ENCODE data around the gene TSR2.

Gene TSR2, protein sequence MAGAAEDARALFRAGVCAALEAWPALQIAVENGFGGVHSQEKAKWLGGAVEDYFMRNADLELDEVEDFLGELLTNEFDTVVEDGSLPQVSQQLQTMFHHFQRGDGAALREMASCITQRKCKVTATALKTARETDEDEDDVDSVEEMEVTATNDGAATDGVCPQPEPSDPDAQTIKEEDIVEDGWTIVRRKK

DNA sequence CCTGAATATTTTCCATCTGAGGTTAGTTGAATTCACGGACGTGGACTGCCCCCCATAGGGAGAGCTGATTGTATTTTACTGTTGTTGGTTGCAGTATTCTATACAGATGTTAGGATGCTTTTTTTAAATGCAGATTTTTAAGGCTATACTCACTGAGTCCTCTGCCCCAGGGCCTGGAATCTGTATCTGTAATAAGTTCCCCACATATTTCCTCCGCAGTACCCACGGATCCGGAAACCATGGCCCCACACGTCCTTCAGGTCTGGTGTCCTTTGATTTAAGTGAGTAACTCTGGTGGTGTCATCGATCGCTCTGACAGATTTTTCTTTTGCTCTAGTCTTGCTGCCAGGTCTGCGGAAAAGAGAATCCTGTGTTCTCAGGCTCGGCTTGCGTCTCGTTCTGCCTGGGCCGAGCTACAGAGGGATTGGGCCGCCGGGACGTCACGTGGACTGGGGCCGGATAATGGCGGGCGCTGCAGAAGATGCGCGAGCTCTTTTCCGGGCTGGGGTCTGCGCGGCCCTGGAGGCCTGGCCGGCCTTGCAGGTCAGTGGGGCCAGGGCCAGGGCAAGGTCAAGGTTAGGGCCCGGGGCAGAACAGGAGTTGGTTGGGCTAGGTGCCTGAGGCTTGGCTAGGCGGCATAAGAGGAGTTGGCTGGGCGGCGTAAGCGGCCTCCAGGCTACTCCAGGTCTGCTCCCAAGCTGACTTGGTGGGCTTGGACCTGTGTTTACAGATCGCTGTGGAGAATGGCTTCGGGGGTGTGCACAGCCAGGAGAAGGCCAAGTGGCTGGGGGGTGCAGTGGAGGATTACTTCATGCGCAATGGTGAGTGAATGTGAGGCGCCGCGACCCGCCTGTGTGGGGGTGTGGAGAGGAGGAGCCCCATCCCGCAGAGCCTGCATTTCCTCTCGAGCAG lies at the start of gene TSR2:
Gene TSR2, plus strand, starts transcription at position 445 of the 912 bp plus-strand sequence. Its CDS starts 18 bp downstream, at position 463.
- no peak for TF ChIP-seq GATA1 (IDR thresholded peaks at IDR 0.05; ENCODE audit: low read depth, low read length)
- TF ChIP-seq POLR2A (IDR thresholded peaks at IDR 0.05; ENCODE audit: low read length), result peak; percentile 66

DNA sequence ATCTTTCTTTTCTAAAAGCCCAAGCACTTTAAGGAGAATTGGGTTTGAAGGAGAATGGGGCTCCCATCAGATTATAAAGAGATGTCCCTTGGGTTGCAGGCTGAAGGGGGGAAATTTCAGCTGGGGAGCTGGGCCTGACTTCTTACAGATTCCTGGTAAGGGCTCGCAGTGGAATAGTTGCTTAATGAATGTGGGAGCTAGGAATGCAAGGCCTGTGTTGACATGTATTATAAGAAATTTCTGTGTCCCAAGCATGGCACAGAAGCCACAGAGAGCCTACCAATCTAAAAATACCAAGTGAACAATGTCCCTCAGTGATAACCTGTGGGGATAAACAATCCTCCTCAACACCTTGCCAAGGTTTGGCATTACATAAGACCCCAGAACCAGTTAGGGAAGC lies 43.1 kb upstream of the TSR2 start:
- TF ChIP-seq POLR2A (IDR thresholded peaks at IDR 0.05; ENCODE audit: low read length), result no peak
- TF ChIP-seq GATA1 (IDR thresholded peaks at IDR 0.05; ENCODE audit: low read depth, low read length), result no peak
- no peak for DNase-seq

More for the DNA sequence above, at the start of gene TSR2:
- peak; percentile 86 for DNase-seq

DNA sequence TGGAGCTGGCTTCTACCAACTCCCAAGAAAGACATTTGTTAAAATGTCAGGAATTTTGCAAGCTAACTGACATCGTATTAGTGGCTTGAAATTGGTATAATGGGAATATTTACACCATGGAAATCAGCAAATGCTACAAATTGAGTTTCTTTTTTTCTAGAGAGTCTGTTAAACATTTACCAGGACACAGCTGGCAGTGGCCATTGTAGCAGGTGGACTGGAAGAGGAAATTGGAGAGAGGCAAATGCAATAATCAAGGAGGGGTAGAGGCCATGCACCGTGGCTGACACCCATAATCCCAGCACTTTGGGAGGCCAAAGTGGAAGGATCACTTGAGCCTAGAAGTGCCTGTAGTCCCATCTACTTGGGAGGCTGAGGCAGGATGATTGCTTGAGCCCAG lies 32.9 kb upstream of the TSR2 start:
- TF ChIP-seq POLR2A (IDR thresholded peaks at IDR 0.05; ENCODE audit: low read length) (no peak), GATA1 (IDR thresholded peaks at IDR 0.05; ENCODE audit: low read depth, low read length) (no peak)
- no peak for DNase-seq

DNA sequence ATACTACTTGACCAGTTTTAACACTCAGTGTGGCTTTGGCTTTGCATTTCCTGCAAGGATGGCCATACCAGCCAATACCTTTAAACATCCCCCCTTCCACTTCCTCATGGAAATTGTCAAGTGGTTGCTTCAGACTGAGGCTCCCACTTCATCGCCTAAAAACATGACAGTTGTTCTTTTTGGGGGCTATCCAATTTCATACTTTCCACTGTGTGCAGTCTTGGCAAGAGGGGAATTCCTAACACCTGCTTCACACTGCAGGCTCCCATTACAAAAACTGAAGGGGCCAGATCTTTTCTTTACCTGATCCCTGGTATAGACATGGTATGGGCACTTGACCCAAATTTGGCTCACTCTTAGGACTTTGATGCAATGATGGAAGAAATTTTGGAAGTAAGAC lies 28.5 kb upstream of the TSR2 start:
- no peak for DNase-seq
- TF ChIP-seq POLR2A (IDR thresholded peaks at IDR 0.05; ENCODE audit: low read length), result no peak
- no peak for TF ChIP-seq GATA1 (IDR thresholded peaks at IDR 0.05; ENCODE audit: low read depth, low read length)

DNA sequence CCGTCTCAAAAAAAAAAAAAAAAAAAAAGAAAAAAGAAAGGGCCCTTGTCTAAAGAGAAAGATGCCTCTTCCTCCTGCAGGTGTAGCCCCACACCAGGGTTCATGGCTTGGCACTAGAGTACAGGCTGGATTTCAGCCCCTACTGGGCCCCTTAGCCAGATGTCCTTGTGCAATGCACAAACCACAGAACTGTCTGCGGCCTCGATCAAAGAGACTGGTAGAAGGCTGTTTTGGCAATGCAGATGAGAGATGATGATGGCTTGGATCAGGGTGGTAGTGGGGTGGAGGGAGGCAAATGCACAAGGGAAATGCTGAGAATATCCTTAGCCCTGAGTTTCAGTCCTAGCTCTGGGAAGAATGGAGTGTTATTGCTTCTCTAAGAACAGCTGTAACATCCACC lies 26.5 kb upstream of the TSR2 start:
- no peak for TF ChIP-seq GATA1 (IDR thresholded peaks at IDR 0.05; ENCODE audit: low read depth, low read length)
- TF ChIP-seq POLR2A (IDR thresholded peaks at IDR 0.05; ENCODE audit: low read length), result no peak
- no peak for DNase-seq

DNA sequence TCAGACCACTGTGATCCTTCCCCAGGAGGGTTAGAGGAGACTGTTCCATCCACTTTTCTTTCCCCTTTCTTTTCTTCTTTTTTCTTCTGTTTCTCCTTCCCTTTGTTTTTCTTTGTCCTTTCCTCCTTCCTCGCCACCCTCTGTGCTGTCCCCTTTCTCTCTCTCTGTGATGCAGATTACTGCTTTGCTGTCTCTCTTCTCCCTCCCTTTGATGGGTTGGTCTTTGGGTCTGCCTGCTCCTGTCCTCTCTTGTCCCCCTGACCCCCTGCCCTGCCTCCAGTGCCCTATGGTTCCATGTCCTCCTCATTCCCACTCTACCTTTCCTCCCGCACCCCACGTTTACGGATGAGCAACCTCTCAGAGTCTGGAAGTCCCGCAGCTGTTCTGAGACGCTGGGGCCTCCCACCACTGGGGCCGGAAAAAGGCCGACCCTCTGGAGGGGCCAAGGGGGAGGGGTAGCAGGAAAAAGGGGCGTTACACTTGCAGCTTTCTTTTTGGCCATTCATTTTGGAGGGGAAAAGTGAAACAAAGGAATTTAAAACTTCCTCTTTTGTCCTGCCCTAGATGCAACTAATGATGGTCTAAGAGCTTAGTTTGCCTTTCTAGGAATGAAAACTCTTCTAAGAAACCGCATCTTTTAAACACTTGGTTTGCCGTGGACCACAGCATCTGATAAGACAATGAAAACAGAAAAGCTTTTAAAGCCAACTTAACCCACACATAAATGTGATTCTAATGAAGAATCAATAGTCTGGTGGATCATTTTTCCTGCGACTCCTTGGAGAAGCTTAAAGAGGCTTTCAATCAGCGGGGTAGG lies 24.5 kb upstream of the TSR2 start:
- no peak for DNase-seq
- no peak for TF ChIP-seq GATA1 (IDR thresholded peaks at IDR 0.05; ENCODE audit: low read depth, low read length)
- TF ChIP-seq POLR2A (IDR thresholded peaks at IDR 0.05; ENCODE audit: low read length), result no peak

DNA sequence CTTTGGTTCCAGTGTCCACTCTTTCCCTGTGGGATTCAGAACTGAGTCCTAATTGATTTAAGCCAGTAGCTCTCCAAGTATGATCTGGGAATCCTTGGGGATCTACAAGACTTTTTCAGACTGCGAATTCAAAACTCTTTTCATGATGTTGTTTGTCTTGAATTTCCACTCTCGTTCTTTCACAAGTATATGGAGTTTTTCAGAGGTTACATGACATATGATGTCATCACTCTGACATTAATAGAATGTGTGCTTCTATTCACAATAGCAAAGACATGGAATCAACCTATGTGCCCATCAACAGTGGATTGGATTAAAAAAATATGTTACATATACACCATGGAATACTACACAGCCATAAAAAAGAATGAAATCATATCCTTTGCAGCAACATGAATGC lies 23.2 kb upstream of the TSR2 start:
- TF ChIP-seq GATA1 (IDR thresholded peaks at IDR 0.05; ENCODE audit: low read depth, low read length) (no peak), POLR2A (IDR thresholded peaks at IDR 0.05; ENCODE audit: low read length) (no peak)
- DNase-seq, result no peak

DNA sequence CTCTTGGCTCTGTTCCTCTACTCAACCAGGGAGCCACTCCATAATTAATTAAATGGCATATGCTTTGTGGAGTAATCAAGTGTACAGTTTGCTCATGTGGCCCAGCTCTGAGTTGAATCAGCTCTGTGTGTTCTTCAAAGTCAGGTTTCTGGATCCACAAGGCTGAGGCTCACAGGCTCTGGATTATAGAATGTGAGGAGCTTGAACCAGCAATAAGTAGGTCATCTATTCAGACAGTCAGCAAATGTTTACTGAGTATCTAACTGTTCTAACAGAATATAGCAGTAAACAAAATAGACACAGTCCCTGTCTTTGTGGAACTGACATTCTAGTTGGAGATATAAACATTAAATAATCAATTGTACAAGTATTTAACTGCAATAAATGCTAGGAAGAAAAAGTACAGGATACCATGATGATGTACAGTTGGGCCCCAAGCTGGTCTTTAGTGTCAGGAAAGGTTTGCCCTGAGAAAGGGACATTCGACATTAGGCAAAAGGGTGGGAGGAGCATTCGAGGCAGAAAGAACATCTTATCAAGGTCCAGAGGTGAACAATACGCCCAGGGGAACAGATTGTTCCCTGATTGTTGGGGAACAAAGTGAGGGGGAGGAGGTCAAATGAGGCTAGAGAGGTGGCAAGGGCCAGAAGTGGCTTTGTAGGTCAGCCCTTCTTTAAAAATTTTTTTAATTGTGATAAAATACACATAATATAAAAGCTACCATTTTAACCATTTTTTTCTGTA lies 20.5 kb upstream of the TSR2 start:
- TF ChIP-seq GATA1 (IDR thresholded peaks at IDR 0.05; ENCODE audit: low read depth, low read length) (no peak), POLR2A (IDR thresholded peaks at IDR 0.05; ENCODE audit: low read length) (peak; percentile 33)
- peak in 1 of 2 experiments; percentile 2 for DNase-seq

DNA sequence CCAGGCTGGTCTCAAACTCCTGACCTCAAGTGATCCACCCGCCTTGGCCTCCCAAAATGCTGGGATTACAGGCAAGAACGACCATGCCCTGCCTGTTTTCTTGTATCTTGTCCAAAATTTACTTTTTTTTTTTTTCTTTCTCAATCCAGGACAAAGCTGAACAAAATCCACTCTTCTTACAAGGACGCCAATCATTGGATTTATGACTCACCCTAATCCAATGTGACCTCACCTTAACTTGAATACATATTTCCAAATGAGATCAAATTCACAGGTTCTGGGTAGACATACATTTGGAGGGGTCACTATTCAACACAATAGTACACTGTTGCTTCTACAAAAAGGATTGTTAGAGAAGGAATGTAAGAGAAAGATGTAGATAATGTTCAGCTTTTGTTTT lies 18.0 kb upstream of the TSR2 start:
- no peak for TF ChIP-seq GATA1 (IDR thresholded peaks at IDR 0.05; ENCODE audit: low read depth, low read length)
- no peak for TF ChIP-seq POLR2A (IDR thresholded peaks at IDR 0.05; ENCODE audit: low read length)
- no peak for DNase-seq

DNA sequence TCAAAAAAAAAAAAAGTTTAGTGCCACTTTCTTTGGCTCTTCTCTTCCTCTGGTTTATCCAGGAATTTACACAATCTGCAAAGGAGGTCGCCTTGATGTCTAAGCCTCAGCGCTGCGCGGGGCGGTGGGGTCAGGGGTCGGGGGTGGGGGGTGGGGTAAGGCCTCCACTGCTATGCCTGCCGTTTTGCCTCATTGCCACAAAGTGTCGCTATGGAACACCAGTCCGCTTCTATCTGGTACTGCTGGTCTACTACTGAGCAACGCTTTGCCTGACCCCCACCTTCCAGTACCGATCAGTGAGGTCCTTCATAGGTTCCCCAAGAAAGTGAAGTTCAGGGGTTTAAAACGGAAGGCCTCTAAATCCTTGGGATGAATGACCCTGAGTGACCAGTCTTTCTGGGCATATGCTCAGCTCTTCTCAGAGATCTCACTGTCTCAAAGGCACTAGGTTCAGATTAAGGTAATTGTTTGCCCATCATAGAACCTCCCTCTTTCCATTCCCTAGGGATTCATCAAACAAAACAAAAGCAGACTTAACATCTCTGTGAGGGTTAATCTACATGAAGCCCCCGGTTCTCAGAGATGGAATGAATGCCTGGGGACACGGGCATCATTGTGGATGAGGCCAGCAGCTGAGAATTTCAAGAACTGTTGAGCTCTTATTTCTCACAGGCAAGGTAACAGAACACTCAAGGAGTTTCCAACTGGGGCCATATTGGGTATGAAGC lies 16.9 kb upstream of the TSR2 start:
- TF ChIP-seq POLR2A (IDR thresholded peaks at IDR 0.05; ENCODE audit: low read length) (no peak), GATA1 (IDR thresholded peaks at IDR 0.05; ENCODE audit: low read depth, low read length) (no peak)

DNA sequence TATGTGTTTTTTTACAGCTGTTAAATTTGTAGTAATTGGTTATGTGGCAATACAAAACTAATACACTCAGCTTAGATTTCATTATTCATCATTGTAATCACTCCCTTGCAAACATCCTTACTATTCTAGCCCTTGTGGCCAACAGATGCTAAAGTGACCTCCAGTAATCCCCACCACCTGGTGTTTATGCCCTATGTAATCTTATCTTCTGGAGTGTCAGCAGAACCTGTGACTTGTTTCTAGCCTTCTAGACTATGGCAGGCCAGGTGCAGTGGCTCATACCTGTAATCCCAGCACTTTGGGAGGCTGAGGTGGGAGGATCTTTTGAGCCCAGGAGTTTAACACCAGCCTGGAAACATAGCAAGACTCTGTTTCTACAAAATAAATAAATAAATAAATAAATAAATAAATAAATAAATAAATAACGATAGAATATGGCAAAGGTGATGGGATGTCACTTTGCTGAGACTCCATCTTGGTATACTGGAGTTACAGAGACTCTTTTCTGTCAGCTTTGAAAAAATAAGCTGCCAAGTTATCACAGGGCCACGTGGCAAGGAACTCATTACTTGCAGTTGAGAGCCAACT lies 12.3 kb upstream of the TSR2 start:
- DNase-seq, result no peak
- TF ChIP-seq POLR2A (IDR thresholded peaks at IDR 0.05; ENCODE audit: low read length) (no peak), GATA1 (IDR thresholded peaks at IDR 0.05; ENCODE audit: low read depth, low read length) (no peak)

More for the DNA sequence above, 16.9 kb upstream of the TSR2 start:
- DNase-seq, result peak; percentile 20 to 38

DNA sequence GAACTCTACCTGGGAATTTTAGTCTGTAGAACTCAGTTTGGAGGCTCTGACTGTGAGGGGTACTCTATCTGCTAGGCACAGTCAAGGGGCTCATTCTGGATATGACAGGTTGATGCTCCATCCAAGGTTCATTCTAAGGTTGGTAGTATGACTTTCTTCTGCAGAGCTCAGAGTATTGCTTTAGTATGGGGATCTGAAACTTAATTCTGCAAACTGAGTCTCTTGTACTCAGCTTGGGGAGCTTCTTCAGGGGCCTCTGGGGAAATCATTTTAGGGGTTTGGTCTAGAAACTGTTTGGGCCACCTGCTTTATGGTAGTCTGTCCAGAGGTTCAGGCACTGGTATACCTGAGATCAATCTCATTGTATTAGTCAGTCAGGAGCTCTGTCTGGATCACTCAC lies 9.7 kb upstream of the TSR2 start:
- TF ChIP-seq POLR2A (IDR thresholded peaks at IDR 0.05; ENCODE audit: low read length) (no peak), GATA1 (IDR thresholded peaks at IDR 0.05; ENCODE audit: low read depth, low read length) (no peak)

More for the DNA sequence above, 9.7 kb upstream of the TSR2 start:
- no peak for DNase-seq

All from erythroblast (primary cell).